Endothelial cell of hepatic sinusoid (primary cell): ENCODE data around the gene PRTG.

Source experiments
- in situ Hi-C: cut with HindIII; loops from 2 replicates; pipeline ENCODE4 v1.10.0; 2017; ENCODE audit warnings: low sequenced_read_pairs

The PRTG gene

GRCh38 chr15:55586808-55587207 lies 156.1 kb downstream of the PRTG start:
- in situ Hi-C loops: no loop called here

GRCh38 chr15:55576943-55577342 lies 166.0 kb downstream of the PRTG start:
- in situ Hi-C loops: no loop called here

- in situ Hi-C loops: no loop called here
These were observed 168.9 kb downstream of the PRTG start for GRCh38 chr15:55574096-55574495.

DNA sequence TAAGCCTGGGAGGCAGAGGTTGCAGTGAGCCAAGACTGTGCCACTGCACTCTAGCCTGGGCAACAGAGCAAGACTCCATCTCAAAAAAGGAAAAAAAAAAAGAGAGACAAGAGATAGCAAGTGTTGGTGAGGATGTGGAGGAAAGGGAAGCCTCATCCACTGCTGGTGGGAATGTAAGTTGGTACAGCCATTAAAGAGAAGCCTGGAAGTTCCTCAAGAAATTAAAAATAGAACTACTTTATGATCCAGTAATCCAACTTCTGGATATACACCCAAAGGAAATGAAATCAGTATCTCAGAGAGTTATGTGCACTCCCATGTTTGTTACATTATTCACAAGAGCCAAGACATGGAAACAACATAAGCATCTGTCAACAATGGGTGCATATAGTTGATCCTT lies 169.7 kb downstream of the PRTG start:
- in situ Hi-C loops: no loop called here

DNA sequence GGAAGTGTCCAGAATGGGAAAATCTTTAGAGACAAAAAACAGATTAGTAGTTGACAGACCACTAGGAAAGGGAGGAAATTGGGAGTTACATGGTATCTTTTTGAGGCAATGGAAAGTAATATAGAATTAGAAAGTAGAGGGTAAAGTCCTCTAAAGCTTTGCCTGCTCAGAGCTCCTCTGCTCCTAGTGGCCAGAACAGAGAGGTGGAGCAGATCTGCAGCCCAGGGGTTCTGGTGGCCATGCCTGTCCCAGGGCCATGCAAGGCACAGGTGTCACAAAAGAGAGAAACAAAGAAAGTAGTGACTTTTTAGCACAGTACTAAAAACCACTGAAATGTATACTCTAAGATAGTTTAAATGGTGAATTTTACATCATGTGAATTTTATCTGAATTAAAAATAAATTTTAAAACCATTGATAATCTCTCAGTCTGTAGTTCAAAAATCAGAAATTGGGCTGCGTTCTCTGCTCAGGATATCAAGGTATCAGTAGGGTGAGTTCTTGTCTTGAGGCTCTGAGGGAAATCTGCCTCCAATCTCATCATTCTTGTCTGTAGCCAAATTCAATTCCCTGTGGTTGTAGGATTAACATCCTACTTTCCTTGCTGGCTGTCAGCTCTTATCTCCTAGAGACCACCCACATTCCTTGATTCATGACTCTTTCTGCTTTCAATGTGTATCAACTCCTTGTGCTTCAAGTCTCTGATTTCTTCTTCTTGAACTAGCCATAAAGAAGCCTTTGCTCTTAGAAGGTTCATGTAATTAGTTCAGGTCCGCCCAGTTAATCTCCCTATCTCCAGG lies 178.4 kb downstream of the PRTG start:
- in situ Hi-C loops: no loop called here

- in situ Hi-C loops: no loop called here
These were observed 180.4 kb downstream of the PRTG start for GRCh38 chr15:55562601-55563000.
